LoVo (cell line): Measurements from ENCODE around the gene MRPL54.
"Not testable (repeated sequence)": the region's sequence is repeated elsewhere in the genome, so short reads cannot be mapped to it uniquely, and the experiment has no call there.

ENCODE experiments used
- DNase-seq: peaks from one replicate; pipeline ENCODE4 v3.0.0-alpha.2; 2016; ENCODE audit warnings: low spot score

The MRPL54 gene

DNA sequence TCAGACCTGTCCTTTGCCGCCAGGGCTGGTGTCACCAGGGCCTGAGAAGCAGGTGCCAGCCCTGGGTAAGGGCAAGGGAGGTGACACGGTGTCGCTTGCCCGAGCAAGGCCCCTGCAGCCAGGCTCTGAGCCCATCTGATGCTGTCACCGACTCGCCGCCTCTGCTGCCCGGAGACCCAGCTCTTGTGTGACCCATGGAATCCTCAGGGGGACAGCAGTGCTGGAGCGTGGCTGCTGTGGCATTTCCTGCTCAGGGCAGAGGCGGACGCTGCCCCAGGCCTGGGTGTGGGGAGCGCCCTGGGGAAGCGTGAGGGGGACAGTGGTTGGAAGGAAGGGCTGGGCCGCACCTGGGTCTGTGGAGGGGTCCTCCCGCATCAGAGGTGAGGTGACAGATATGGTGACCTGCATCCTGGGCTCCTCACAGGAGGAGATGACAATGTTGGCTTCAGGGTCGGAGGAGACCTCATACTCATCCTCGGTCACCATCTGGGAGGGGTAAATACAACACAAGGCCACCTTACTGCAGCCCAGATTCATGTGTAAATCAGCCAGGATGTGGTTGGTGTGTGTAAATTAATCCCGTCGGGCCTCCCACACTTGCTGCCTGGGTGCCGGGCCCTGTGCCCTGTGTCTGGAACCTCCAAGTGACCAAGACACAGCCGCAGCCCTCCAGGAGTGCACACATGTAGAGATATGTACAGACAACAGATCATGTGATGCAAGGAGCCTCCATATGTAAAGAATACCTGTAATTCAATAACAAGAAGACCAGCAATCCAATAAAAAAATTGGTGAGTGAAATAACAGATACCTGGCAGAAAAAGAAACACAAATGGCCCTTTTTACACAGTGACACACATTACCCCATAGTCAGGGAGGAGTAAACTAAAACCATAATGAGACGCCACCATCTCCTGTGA is 51.3 kb downstream of the MRPL54 start:
- DNase-seq: no peak

- DNase-seq: no peak
These were observed 52.2 kb downstream of the MRPL54 start for GRCh38 chr19:3814648-3815047.

DNA sequence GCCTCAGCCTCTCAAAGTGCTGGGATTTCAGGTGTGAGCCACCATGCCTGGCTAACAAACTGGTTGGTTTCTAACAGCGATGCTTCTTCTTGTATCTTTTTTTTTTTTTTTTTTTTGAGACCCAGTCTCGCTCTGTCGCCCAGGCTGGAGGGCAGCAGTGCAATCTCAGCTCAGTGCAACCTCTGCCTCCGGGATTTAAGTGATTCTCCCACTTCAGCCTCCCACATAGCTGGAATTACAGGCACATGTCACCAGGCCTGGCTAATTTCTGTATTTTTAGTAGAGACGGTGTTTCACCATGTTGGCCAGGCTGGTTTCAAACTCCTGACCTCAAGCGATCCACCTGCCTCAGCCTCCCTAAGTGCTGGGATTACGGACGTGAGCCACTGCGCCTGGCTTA is 53.7 kb downstream of the MRPL54 start:
- DNase-seq: not testable (repeated sequence)

GRCh38 chr19:3816566-3817218 is 54.2 kb downstream of the MRPL54 start:
- no peak for DNase-seq
